Brain pericyte (primary cell): ENCODE results near the gene RGS6.
"Not testable (repeated sequence)": the region's sequence is repeated elsewhere in the genome, so short reads cannot be mapped to it uniquely, and the experiment has no call there.

Experiments used
- DNase-seq: peaks from one replicate; pipeline ENCODE4 v3.0.0-alpha.2; 2012; ENCODE audit warnings: low read depth, low spot score

The RGS6 gene

DNA sequence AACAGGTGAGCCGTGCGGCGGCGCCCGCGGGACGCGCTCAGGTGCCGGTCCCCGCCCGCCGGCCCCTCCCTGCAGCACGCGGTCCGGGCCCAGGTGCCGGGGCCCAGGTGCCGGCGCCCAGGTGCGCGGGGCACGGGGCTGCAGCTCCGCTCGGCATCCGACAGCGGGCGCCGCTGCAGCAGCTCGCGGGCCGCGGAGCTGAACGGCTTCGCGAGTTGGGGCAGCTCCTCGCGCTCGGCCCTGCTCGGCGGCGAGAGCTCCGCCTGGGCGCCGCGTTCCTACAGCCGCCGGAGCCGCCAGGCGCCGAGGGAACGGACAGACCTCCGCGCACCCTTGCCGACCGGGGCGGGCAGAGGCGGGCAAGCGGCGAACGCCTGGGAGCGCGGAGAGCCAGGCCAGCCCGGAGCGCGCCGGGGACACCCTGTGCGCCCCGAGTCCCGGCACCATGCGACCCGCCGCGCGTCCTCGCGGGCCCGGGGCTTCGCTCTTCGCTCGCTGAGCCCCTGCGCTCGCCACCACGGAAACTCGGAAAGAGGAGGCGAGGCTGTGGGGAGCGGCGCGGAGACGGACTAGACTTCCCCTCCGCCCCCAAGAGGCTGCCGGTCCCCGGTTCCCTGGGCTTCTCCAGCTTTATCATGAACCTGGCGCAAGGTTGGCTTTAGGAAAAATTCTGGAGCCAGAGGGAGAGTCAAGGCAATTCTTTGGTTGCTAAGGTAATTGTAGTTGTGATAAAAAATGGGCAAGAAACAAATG is at the start of gene RGS6:
TSS of gene RGS6 (plus strand) at position 201 of the 753 bp plus-strand sequence.
- no peak for DNase-seq

DNA sequence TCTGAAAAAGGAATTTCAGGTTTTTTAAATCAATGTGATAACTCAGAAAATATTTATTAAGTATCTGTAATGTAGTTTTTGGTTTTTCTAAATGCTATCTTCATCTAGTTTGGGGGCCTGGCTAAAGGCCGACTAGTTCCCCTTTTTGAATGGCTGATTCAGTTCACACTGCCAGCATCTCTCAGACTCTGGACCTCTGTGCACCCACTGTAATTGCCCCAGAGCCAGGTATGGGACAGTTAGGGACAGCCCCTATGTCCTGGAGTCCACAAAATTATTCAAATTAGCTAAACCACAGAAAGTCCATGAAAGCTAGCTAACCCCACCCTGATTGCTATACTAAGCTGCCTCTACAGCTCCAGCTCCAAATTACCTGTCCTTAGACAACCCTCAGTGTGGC is 49.1 kb upstream of the RGS6 start:
- no peak for DNase-seq

DNA sequence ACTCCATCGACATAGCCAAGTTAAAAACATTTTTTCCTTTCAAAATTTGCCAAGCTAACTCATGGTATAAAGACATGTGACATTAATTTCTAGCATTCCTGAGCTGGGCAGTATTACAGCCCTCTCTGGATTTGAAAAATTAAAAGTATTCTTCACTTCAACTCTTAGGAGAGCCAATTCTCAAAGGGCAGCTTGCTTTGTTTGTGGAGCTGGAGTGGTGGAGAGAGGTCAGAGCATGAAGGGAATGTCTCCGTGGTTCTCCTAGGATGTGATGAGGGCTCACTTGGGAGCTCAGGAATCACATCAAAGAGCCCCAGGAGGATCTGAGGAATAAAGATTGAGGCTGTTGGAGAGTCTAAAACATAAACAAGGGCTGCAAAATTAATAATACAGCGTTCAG is 46.9 kb upstream of the RGS6 start:
- no peak for DNase-seq

DNA sequence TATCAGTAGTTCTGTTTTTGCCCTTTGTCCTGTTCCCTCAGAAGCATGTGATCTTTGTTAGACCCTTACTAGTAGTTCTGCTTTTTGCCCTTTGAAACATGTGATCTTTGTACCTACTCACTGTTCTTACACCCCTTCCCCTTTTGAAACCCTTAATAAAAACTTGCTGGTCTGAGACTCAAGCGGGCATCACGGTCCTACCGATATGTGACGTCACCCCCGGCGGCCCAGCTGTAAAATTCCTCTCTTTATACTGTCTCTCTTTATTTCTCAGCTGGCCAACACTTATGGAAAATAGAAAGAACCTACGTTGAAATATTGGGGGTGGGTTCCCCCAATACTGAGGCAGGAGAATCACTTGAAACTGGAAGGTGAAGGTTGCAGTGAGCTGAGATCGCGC is 44.4 kb upstream of the RGS6 start:
- not testable (repeated sequence) for DNase-seq

DNA sequence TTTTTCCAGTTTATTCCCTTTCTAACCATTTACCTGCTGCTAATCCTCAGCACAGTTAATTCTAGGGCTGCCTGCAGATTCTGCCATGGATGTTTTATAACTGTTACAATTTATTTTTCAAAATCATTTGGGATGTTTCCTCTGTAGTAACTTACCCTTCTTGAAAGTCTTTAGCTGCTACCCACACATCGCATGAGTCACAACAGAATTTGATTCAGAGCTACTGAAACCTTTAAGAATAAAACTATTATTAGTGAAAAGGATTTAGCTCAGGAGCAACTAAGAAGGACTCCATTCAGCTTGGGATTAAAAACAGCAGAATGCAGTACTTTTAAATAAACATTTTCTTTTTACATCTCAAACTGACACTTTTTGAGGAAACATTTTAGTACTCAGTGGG is 41.7 kb upstream of the RGS6 start:
- DNase-seq = no peak

DNA sequence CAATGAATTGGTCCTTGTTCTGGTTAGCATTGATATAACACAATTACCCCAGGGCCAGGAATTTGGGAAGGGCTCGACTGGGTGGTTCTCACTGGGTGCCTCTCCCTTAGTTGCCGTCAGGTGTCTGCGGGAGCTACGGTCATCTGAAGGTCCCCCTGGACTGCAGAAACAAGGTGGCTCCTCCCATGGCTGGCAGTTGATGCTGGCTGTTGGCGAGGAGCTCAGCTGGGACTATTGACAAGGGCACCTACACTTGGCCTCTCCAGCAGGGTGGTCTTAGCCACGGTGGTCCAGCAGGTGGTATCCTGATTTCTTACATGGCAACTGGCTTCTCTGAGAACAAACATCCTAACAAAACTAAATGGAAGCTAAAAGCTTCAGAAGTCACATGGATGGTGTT is 41.0 kb upstream of the RGS6 start:
- no peak for DNase-seq

DNA sequence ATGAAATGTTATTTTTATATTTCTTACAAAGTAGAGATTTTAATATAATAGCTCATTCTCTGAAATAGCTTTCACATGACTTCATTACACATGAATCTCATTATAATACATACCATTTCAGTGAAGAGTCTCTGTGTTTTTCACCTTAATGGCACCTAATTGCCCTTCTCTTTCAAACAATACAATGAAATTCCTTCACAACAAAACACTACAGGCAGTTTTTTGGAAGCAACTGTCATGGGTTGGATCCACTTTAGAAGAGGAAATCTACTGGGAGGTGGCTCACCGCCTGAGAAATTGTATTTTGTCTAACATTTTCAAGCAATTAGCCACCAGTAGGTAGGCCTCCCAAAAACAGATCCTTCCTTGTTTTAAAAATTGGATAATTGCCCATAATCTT is 40.3 kb upstream of the RGS6 start:
- DNase-seq = no peak

DNA sequence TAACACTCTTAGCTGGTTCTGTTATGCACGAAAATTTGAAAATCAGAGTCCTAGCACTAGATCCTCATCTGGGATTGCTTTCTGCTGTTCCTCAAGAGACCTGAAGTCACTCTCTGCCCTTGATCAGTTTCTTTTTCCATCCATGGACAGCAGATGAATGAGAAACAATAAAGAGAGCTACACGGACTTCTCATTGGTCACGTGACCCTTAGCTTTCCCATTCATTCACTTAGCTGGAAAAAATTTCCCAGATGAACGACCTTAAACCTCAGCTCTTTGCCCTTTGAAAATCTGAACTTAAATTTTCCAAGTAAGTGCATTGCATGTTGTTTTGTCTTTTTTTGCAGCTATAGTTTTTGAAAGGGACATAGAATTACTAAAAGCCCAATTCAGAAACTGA is 27.2 kb upstream of the RGS6 start:
- DNase-seq = no peak

DNA sequence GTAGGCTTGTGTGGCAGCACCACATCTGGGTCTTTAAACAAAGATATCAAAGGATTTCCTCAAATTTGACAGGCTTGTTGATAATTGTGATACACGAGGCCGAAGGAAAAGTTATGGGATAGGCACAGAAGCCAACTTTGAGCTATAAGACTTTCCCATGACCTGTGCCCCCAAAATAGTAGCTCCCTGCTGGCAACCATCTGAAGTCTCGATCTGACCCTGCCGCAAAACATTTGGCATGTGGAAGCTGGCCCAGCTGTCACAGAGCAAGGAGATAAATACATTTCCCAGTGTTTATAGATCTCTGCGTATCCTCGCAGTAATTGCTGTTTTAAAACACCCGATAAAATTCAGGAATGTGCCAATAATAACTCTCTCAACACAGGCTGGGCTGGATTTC is 26.4 kb upstream of the RGS6 start:
- no peak for DNase-seq

DNA sequence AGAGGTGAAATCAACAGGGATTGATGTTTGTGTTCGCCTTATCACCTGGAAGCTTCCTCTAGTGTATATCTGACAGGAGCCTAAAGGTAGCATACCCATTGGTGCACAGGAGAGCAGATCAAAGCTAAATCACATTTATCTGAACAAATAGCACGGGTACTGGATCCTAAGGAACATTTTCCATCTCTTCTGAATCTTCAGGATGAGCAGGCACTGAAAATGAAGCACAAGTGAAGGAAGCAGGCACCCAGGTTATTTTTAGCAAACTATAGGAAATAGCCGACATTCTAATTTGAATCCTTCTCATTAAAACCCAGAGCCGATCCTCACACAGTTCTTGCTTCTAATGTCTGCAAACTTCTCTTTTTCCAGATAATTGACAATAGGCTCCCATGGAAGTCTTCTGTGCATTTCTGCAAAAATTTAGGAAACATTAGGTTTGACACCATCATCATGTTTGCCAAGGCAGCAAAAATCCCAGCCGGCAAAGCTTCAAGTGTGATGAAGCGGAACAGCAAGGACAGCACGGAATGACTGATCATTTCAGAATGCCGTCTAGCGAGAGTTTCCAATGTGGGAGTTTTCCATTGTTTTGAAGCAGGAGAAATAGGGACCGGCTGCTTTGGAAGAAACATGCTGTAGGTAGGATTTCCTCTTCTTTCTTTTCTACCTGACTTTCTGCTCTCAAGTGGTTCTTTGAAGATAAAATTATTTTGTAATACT is 24.3 kb upstream of the RGS6 start:
- no peak for DNase-seq

DNA sequence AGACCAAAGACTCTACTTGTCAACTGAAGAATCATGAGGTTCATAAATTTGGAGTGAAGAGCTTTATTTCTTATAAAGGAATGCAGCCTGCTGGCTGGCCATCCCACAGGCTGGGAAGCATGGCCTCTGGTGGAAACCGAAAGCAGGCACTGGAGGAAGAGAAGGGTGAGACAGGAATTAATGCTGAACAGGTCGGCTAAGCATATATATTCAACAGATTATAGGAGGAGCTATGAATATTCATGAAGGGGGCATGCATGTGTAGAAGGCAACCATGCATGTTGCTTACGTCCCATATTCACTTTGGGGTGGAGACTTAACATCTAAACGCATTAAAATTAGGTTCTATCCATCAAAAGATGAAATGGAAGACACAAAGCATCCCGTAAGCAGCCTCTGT is 20.6 kb upstream of the RGS6 start:
- DNase-seq = no peak

DNA sequence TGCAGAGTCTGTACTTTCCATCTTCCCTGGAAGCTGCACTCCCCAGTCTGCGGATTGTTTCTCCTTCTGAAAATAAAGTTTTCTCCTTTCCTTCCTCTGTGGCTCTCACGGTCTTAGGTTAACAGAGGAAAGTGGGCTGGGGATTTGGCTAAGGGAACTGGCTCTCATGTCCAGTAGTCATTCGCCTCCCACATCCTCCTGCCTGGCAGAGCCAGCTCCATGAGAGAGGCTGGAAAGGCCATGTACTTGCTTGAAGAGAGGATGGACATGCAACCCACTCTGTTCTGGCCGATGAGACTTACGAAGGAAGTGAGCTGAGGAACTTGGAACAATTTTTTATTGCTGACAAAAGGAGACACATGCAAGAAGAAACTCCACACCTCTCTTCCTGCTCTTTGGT is 18.9 kb upstream of the RGS6 start:
- no peak for DNase-seq

DNA sequence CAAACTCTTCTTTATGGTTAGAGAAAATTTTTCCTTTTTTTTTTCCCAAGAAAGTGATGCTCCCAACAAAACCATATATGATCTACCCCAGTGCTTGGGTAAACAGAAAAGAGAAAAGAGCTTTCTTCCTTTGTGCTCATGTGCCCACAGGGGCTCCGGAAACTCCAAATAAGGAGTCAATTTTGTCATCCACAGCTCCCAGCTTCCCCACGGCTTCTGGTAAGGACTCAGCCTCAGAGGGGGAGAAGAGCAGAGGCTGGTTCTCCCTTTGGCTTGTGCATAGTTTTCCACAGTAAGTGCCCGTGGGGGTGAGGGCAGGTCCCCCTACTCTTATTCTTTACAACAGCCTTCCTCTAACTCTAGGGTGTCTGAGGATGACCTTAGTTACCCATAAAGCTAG is 13.3 kb upstream of the RGS6 start:
- DNase-seq = no peak

DNA sequence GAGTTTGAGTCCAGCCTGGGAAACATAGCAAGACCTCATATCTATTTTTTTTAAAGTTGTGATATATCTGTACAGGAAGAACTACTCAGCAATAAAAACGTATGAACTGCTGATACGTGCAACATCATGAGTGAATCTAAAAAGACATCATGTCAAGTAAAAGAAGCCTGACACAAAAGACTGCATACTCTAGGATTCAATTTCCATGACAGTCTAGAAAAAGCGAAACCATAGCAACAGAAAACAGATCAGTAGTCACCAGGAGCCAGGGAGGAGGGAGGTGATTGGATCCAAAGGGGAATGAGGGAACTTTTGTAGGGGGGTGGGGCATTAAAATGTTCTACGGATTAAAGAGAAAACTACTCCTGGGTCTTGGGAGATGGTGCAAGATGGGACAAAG is 8.7 kb upstream of the RGS6 start:
- DNase-seq = no peak

DNA sequence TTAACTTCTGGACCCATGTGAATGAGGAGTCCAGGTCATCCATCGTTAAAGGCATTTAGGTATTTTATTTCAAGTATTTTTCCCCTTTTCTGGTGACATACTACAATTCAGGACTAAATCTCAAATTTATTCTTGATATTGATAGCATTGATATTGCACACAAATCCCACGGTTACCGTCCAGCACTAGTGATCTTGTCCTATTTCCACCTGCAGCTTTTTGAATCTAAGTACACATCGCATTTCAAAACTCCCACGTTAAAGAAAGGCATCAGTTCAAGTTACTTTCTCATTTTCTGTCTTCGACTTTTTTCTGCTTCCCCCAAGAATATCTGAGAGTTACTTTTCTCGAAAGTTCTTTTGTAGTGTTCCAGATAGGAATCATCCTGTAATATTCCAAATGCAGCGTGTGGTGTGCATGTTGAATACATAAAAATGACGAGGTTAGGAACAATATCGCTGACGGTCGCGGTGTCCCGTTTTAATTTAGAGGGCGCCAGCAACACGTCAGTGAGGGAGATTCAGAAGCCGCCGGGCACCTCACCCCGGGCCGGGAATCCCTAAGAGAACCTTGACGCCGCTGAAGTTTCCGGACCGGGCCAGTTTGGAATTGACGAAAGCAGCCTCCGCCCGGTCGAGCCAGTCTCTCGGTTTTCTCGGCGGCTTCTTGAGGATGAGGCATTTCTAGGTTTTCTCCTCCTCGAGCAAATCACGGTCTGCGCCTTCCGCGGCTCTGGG is 569 bp upstream of the RGS6 start:
- no peak for DNase-seq

DNA sequence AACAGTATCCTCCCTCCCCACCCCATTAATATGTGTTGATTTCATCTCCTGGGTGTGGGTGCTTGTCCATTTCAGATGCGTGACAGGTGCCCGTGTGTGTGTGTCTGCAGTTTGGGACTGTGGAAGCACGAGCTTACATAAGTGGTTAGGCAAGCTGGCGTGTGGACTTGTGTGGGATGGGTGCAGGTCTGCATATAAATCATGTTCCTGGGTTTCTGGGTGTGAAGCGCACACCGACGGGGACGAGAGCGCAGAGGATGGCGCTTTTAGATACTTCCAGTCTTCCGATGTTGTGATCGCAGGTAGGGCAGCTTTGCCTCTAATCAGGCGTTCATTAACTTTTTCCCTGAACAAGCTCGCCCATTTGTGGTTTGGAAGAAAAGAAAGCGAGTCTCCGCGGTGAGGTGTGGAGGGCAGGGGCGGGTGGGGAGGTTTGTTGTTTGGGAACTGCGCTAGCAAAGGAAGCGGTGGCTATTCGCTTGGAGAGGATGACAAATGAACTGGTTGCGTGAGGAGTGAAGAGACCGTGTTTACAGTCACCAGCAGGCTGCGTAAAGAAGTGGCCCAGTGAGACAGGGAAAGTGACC is 865 bp downstream of the RGS6 start:
- DNase-seq = no peak

DNA sequence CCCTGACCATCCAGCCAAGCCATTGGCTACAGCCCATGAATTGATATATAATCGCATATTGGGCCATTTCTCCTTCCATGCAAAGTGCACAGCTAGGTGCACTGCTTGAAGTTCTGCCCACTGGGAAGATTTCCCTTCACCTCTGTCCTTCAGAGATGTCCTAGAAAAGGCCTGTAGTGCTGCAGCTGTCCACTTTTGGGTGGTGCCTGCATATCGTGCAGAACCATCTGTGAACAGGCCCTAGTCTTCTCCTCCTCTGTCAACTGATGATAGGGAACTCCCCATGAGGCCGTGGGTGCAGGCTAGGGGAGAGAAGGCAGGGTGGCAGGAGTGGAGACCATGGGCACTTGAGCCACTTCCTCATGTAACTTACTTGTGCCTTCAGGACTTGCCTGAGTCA is 6.0 kb downstream of the RGS6 start:
- DNase-seq = not testable (repeated sequence)

DNA sequence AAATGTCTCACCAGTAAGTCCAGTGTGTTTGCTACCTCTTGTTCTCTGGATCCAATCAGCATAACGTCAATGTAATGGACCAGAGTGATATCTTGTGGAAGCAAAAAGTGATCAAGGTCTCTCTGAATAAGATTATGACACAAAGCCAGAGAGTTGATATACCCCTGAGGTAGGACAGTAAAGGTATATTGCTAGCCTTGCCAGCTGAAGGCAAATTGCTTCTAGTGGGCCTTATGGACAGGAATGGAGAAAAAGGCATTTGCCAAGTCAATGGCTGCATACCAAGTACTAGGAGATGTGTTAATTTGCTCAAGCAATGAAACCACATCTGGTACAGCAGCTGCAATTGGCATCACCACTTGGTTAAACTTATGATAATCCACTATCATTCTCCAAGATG is 7.1 kb downstream of the RGS6 start:
- not testable (repeated sequence) for DNase-seq

DNA sequence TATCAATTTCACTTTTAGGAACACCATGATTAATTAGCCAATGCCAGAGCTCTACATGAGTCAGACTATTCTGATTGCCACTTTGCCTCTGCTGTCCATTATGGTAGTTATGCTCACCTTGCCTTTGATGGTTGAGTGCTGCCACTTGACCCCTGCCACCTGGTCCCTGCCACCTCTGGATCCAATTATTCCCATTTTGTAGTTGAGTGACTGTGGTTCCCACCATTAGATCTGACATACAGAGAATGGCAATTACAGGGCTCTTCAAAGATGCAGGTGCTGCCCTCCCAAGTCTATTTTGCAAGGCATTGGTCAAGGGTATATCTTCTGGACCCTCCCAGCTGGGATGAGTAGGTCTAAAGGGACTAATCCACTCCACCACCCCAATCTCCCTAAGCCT is 8.3 kb downstream of the RGS6 start:
- DNase-seq = not testable (repeated sequence)

DNA sequence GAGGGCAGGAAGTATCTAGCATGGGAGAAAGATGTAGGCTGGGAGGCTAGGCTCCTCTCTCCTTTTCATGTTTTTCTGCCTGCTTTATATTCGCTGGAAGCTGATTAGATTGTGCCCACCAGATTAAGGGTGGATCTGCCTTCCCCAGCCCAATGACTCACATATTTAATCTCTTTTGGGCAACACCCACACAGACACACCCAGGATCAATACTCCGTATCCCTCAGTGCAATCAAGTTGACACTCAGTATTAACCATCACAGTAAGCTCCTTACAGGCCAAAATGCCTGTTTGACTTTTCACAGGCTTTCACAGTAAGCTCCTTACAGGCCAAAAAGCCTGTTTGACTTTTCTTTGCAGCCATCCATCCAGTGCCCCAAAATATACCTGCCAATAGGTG is 9.4 kb downstream of the RGS6 start:
- not testable (repeated sequence) for DNase-seq

DNA sequence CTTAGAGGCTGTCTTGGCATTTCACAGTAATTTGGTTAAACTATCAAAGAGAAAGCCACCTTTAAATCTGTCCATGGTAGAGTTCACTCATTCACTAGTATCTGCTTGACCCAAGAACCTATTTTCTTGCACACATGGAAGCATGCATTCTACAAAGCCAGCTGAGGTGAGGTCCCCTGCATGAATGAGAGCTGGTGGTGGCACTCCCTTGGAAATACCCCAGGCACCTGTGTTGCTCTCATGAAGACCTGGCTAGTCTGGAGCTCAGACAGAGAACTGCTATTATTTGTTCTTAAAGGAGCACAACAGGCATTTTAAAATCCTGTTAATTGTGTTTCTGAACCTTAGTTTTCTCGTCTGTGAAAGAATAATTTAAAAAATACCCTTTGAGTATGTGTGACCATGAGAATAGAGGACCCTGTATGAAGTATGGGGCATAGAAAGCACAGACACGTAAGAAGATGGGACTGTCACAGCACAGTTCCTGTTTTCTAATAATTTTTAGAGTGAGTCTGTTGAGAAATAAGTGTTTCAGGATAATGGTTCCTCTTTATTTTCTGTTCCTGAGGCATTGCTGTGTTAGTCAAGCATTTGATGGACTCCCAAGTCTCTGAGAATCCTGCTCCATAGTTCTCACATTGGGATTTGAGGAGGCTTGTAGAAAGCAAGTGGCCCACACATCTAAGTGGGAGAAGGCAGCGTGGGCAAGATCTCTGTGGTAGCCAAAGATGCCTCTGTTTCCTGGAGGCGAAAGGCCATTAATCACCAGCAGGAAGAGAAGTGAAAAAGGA is 10.9 kb downstream of the RGS6 start:
- DNase-seq = no peak

DNA sequence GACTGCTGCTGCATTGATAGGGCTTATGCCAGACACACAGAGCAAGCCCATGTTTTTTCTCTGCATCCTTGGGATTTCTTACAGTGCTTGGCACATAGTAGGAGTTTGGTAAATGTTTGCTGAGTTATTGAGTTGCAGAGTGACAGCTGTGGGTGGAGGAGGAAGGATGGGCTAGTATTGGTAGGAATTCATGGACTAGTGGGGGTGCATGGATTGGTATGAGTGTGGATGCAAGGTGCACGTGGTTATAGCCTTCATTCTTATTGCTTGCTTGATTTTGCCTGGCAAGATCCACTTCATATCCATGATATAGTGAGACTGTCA is 11.4 kb downstream of the RGS6 start:
- no peak for DNase-seq
